ENCODE data around the gene PSMA2. TPM values are rescaled to one million over a fixed set of nuclear protein-coding genes. Genes with fewer than 3 reads are reported as not detected.

Gene PSMA2
- total RNA-seq, 1 donor, result 67.8 TPM

GRCh38 chr7:42931447-42931833 lies 534 bp downstream of the PSMA2 start:
- peak overlapping the region; percentile 91 for H3K4me3 ChIP-seq (ENCODE audit: low read depth, low read length)
- DNase-seq (ENCODE audit: low read depth), result peak; percentile 51
- no peak for TF ChIP-seq CTCF (IDR thresholded peaks at IDR 0.05; ENCODE audit: insufficient read depth, low read depth, low read length)

- peak; percentile 54 for DNase-seq (ENCODE audit: low read depth)
- H3K4me3 ChIP-seq (ENCODE audit: low read depth, low read length), result peak overlapping the region; percentile 91
- TF ChIP-seq CTCF (IDR thresholded peaks at IDR 0.05; ENCODE audit: insufficient read depth, low read depth, low read length), result no peak
Measured at GRCh38 chr7:42930889-42931288, 1.1 kb downstream of the PSMA2 start.

GRCh38 chr7:42929449-42929848 lies 2.5 kb downstream of the PSMA2 start:
- no peak for TF ChIP-seq CTCF (IDR thresholded peaks at IDR 0.05; ENCODE audit: insufficient read depth, low read depth, low read length)
- no peak for DNase-seq (ENCODE audit: low read depth)
- H3K4me3 ChIP-seq (ENCODE audit: low read depth, low read length), result no peak overlapping the region

GRCh38 chr7:42928754-42929153 lies 3.2 kb downstream of the PSMA2 start:
- no peak for DNase-seq (ENCODE audit: low read depth)
- TF ChIP-seq CTCF (IDR thresholded peaks at IDR 0.05; ENCODE audit: insufficient read depth, low read depth, low read length), result no peak
- H3K4me3 ChIP-seq (ENCODE audit: low read depth, low read length), result no peak overlapping the region

GRCh38 chr7:42926204-42926603 lies 5.8 kb downstream of the PSMA2 start:
- no peak overlapping the region for H3K4me3 ChIP-seq (ENCODE audit: low read depth, low read length)
- TF ChIP-seq CTCF (IDR thresholded peaks at IDR 0.05; ENCODE audit: insufficient read depth, low read depth, low read length), result no peak
- DNase-seq (ENCODE audit: low read depth), result no peak

- TF ChIP-seq CTCF (IDR thresholded peaks at IDR 0.05; ENCODE audit: insufficient read depth, low read depth, low read length), result no peak
Measured at GRCh38 chr7:42925630-42926029, 6.3 kb downstream of the PSMA2 start.

GRCh38 chr7:42924223-42924838 lies 7.6 kb downstream of the PSMA2 start:
- H3K4me3 ChIP-seq (ENCODE audit: low read depth, low read length), result no peak overlapping the region
- no peak for TF ChIP-seq CTCF (IDR thresholded peaks at IDR 0.05; ENCODE audit: insufficient read depth, low read depth, low read length)
- DNase-seq (ENCODE audit: low read depth), result no peak

More at GRCh38 chr7:42925630-42926029, 6.3 kb downstream of the PSMA2 start:
- no peak for DNase-seq (ENCODE audit: low read depth)
- no peak overlapping the region for H3K4me3 ChIP-seq (ENCODE audit: low read depth, low read length)
